ENCODE results near the gene NFS1. TPM values are rescaled to one million over a fixed set of nuclear protein-coding genes. Genes with fewer than 3 reads are reported as not detected.

Gene NFS1
- total RNA-seq, result 30.0 TPM

DNA sequence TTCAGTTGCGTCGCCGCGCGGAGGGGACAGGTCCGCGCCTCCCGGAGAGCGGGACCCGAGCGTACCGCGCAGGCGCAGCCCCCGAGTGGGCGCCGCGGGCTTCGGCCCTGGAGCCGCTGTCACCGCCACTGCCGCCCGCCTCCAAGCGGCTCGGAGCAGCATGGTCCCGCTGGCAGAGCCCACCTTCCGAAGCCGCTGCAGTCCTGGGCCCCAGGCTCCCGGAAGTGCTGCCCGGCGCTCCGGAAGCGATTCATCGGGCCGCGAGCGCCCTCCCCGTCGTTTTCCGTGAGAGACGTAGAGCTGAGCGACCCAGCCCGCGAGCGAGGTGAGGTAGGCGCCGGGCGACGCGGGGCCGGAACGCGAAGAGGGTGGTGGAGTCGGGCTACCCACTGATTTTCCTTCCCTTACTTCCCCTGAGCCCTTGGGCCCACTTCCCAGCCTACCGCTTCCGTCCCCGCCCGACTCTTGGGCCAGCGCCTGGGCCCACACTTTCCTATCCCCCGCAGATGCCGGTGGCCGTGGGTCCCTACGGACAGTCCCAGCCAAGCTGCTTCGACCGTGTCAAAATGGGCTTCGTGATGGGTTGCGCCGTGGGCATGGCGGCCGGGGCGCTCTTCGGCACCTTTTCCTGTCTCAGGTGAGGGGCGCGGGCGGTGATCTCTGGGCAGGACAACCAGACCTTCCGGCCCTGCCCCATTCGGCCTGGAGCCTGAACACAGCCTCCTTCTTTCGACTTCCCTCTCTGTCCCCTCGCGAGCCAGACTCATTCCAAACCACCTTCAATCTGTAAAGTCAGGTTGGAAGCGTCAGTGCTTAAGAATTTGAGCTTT, at the start of gene NFS1, which contains the start of gene ROMO1:
Gene NFS1 (minus strand): TSS at position 226 of the 830 bp plus-strand sequence. CDS start 64 bp downstream, at position 162.
Gene ROMO1 (plus strand): TSS at position 279 of the 830 bp plus-strand sequence. CDS start 228 bp downstream, at position 507.

DNA sequence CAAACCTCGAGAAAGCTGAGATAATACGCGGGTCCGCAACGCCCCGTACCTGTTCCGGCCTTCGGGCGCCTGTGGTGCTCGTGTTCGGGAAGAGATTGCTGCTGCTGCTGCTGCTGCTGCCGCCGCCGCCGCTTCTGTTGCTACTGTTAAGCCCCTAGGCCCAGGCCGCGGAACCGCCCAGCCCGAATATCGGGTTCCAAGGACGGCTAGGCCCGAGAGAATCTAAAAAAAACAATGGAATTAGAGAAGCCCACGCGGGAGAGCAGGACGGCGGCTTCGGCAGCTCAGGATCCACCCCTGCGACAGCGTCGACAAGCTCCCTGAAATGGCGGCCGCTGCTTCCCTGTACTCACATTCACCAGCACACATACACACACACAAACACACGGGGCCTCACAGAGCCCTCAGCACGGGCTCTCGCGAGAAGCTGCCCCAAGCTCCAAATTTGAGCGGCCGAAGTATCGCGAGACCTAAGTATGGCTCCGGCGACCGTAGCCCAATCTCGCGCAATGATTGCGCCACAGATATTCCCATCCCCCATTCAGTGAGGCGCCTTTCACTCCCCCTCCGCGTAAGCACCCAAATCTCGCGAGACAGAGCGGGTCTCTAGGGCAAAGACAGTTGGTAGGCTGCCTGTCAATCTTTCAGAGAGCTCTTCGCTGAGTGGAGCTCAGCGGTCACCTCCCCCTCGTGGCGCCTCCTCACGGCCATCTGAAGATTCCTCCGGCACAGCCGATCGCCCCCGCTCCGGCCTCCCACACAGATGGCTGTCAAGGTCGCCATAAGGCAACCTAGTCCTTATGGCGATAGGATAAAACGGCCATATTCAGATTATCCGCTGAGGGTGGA, 43.0 kb upstream of the NFS1 start, which contains the start of gene RBM39:
Gene RBM39 (minus strand): TSS at position 369 of the 849 bp plus-strand sequence. CDS start 1,386 bp downstream, outside the sequence.

DNA sequence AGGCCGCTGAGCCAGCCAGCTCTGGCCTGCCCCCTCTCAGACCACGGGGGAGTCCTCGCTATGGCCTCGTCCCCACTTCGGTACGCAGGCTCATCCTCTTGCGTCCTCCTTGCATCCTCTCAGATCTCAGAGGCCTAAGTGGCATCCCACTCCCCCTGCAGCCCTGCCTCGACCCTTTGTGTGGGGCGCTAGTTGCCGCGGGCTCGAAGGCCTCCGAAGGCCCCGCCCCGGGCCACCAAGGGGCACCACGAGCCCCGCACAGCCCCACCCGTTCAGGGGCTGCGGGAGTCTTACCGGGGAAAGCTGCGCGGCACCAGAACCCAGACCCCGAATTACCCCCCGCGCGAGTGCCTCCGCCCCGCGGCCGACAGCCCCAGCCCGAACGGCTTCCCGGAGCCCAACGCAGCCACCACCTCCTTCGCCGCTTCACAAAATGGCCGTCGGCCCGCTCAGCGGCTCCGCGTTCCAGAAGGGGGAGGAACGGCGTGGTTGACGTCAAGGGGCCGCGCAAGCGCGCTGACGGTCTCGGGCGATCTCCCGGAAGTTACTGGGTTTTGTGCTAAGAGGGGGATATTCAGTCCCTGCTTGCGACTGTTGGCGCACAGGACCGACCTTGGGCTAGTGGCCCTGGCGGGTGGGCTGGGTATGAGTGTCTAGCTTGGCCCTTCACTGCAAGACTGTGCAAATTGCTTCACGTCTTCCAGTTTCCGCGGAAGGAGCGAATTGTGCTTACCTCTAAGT, 34.5 kb downstream of the NFS1 start, which contains the start of the genes CPNE1 and RBM12:
Gene CPNE1 (minus strand): TSS at position 435 of the 741 bp plus-strand sequence. CDS start 31,977 bp downstream, outside the sequence.
Gene RBM12 (minus strand): TSS at position 435 of the 741 bp plus-strand sequence. CDS start 9,578 bp downstream, outside the sequence.

Small RNA genes within 50 kb of the gene (small RNA-seq; reads per million reads assigned to genes)
- not detected for gene RNU6-759P

Other genes with a start within 250 kb of the NFS1 start
- 24.7 TPM for gene CEP250, start 243.8 kb downstream of the NFS1 start, total RNA-seq
- not detected for gene C20orf173, start 169.7 kb downstream of the NFS1 start, total RNA-seq
- 212 TPM for gene ERGIC3, start 157.3 kb downstream of the NFS1 start, total RNA-seq
- gene SPAG4, start 83.5 kb downstream of the NFS1 start, total RNA-seq, result 1.6 TPM
- 53.1 TPM for gene CPNE1, start 34.5 kb downstream of the NFS1 start, total RNA-seq
- gene RBM12, start 34.5 kb downstream of the NFS1 start, total RNA-seq, result 81.4 TPM
- gene ROMO1, start 53 bp upstream of the NFS1 start, total RNA-seq, result 66.0 TPM
- 367 TPM for gene RBM39, start 42.9 kb upstream of the NFS1 start, total RNA-seq
- gene PHF20, start 72.7 kb upstream of the NFS1 start, total RNA-seq, result 50.5 TPM

Data from diencephalon (tissue), 1 donor.